NCI-H2029 (cell line): ENCODE data around the gene SYCP2L.

Source experiments
- DNase-seq: peaks from one replicate; lab custom pipeline; 2025; lab: John Stamatoyannopoulos, UW

SYCP2L gene

GRCh38 chr6:11008821-11009220, 122.0 kb downstream of the SYCP2L start:
- DNase-seq = no peak

GRCh38 chr6:11009353-11009752, 122.5 kb downstream of the SYCP2L start:
- DNase-seq = no peak

- no peak for DNase-seq
These were observed 125.0 kb downstream of the SYCP2L start for GRCh38 chr6:11011787-11012234.

GRCh38 chr6:11012295-11012754, 125.5 kb downstream of the SYCP2L start:
- DNase-seq = no peak

- no peak for DNase-seq
These were observed 126.3 kb downstream of the SYCP2L start for GRCh38 chr6:11012976-11013720.

- no peak for DNase-seq
These were observed 126.8 kb downstream of the SYCP2L start for GRCh38 chr6:11013721-11014070.

GRCh38 chr6:11015102-11015501, 128.2 kb downstream of the SYCP2L start:
- no peak for DNase-seq

GRCh38 chr6:11016452-11016851, 129.6 kb downstream of the SYCP2L start:
- no peak for DNase-seq

- DNase-seq = no peak
These were observed 130.2 kb downstream of the SYCP2L start for GRCh38 chr6:11017090-11017489.

- no peak for DNase-seq
These were observed 131.4 kb downstream of the SYCP2L start for GRCh38 chr6:11018225-11018624.

- no peak for DNase-seq
These were observed 134.2 kb downstream of the SYCP2L start for GRCh38 chr6:11021003-11021402.

- no peak for DNase-seq
These were observed 134.9 kb downstream of the SYCP2L start for GRCh38 chr6:11021714-11022113.

GRCh38 chr6:11023032-11023431, 136.2 kb downstream of the SYCP2L start:
- DNase-seq = no peak
